AG04449 (cell line): ENCODE results near the gene SLC12A8.

ENCODE experiments used
- CTCF ChIA-PET: fragments of 350-600 bp; formaldehyde crosslinking; extraction: SDS; loops from one replicate; lab custom pipeline; 2021; ENCODE audit warnings: antibody characterized with exemption; lab: Yijun Ruan, JAX
- POLR2A ChIA-PET: fragments of 400-600, 350-600 bp; formaldehyde crosslinking; extraction: SDS; loops from one replicate; lab custom pipeline; 2020; ENCODE audit warnings: antibody characterized with exemption, inconsistent platforms; lab: Yijun Ruan, JAX
- DNase-seq: peaks from one replicate; pipeline ENCODE4 v3.0.0-alpha.2; 2010; ENCODE audit warnings: low read depth, low spot score
- H3K4me3 ChIP-seq: 2 replicates; pipeline ENCODE4 v1.5.1; 2011; ENCODE audit warnings: low read depth, mild to moderate bottlenecking, control low read depth, low read length
- TF ChIP-seq, protein P1 (sequence below): IDR thresholded peaks from one replicate; pipeline ENCODE4 v1.5.1; 2011; ENCODE audit warnings: mild to moderate bottlenecking, moderate library complexity, low read length, control low read depth, inconsistent platforms; ENCODE audit not compliant: insufficient read depth; ENCODE audit errors: missing control alignments

Gene SLC12A8

DNA sequence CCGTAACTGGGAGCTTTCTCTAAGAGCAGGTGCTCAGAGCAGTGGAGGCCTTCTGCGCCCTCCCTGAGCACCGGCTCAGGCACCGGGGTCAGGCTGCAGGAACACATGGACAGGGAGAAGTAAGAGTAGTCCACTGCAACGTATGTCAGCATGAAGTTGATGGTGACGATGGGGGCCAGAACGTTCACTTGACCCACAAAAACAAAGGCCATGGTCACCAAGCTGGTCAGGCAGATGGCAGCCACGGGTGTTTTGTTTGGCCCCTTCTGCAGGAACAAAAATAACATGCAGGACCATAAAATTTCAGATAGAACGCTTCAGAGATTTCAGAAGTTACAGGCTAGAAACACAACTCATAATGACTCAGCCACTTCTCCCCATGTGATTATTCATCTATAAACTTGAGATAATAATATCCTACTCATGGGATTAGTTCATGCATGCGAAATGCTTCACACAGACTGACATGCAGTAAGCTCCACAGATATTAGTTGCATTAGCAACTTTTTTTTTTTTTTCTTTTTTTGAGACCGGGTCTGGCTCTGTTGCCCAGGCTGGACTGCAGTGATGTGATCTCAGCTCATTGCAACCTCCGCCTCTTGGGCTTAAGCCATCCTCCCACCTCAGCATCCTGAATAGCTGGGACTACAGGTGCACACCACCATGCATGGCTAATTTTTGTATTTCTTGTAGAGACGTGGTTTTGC is 104.5 kb downstream of the SLC12A8 start:
- peak overlapping the region; percentile 16; the same call in 1 of the 2 replicates for H3K4me3 ChIP-seq
- ChIA-PET CTCF (interaction anchor here (1.0 to 1.5 kb wide), 4 partner anchors 8 to 23 kb away, joined by 3 to 5 read pairs (median 4); no protein-coding TSS in a partner anchor), POLR2A (interaction anchor here (0.6 to 1.0 kb wide), 3 partner anchors 12 to 47 kb away, joined by 3 read pairs; no protein-coding TSS in a partner anchor)
- TF ChIP-seq, protein P1, sequence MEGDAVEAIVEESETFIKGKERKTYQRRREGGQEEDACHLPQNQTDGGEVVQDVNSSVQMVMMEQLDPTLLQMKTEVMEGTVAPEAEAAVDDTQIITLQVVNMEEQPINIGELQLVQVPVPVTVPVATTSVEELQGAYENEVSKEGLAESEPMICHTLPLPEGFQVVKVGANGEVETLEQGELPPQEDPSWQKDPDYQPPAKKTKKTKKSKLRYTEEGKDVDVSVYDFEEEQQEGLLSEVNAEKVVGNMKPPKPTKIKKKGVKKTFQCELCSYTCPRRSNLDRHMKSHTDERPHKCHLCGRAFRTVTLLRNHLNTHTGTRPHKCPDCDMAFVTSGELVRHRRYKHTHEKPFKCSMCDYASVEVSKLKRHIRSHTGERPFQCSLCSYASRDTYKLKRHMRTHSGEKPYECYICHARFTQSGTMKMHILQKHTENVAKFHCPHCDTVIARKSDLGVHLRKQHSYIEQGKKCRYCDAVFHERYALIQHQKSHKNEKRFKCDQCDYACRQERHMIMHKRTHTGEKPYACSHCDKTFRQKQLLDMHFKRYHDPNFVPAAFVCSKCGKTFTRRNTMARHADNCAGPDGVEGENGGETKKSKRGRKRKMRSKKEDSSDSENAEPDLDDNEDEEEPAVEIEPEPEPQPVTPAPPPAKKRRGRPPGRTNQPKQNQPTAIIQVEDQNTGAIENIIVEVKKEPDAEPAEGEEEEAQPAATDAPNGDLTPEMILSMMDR: no peak
- DNase-seq: peak; percentile 63

DNA sequence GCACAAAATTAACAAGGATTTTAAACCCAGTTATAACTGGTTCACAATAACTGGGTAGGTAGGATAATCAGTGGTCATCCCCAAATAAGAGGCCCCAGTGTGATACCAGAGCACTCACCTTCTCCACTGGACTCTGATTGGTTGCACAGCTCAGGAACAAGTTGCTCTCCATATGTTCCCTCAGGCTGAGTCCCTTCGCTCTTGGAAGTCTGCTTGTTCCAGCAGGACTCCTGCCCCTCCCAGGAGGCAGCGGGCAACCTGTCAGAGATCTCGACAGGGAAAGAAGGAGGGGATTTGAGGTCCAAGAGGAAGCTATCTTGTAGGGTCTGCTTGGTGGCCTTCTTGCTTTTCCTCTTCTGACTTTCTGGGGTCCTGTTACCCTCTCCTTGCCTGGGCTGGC is 105.2 kb downstream of the SLC12A8 start:
- POLR2A ChIA-PET: no interaction called here
- CTCF ChIA-PET: interaction anchor here (0.7 to 1.5 kb wide), 3 partner anchors 9 to 125 kb away, joined by 3 to 5 read pairs (median 5); no protein-coding TSS in a partner anchor
- no peak overlapping the region for H3K4me3 ChIP-seq
- no peak for DNase-seq
- TF ChIP-seq, protein P1: no peak

DNA sequence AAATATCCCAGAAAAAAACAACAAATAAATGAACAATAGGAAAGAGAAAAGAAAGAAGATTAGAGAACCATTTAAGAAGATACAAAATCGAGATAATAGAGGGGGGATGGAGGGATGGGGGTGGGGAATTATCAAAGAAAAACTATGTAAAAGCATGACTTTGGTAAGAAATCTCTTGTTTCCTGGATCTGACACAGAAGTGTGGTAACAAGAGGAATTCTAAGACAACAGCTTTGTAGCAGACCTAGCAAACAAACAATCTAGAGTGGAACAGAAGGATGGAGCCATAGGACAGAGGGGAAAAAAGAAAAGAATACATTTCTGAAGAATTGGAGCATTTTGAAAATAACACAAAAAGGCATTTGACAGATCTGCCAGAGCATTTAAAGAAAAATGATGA is 107.4 kb downstream of the SLC12A8 start:
- DNase-seq: no peak
- POLR2A ChIA-PET: no interaction called here
- no peak overlapping the region for H3K4me3 ChIP-seq
- CTCF ChIA-PET: no interaction called here
- TF ChIP-seq, protein P1: no peak

DNA sequence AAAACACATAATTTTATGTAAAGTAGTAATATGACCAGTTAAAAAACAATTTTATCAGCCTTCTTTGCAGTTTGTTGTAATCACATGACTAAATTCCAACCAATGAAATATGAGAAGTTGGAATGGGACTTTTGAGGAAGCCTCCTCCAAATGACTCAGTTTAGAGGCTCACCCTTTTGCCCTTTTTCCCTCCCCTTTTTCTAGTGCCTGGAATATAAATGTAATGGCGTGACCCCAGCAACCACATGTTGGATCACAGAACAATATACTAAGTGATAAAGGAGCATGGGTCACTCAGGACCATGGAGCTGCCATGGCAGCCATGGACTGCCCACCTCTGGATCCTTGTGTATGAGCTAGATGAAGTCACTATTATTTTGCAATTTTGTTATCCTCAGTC is 107.9 kb downstream of the SLC12A8 start:
- H3K4me3 ChIP-seq: no peak overlapping the region
- CTCF ChIA-PET: no interaction called here
- TF ChIP-seq, protein P1: no peak
- no peak for DNase-seq
- POLR2A ChIA-PET: no interaction called here

DNA sequence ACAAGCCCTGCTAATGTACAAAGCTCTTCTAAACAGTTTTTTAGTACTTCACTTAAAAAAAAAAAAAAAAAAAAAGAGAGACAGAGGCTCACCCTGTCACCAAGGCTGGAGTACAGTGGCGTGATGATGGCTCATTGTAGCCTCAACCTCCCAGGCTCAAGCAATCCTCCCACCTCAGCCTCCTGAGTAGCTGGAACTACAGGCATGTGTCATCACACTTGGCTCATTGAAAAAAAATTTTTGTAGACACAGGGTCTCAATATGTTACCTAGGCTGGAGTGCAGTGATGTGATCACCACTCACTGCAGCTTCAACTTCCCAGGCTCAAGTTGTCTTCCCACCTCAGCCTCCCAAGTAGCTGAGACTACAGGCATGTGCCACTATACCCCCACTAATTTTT is 109.1 kb downstream of the SLC12A8 start:
- no peak for DNase-seq
- CTCF ChIA-PET: interaction anchor here (1.0 kb wide), 1 partner anchor 11 kb away, joined by 3 read pairs; no protein-coding TSS in a partner anchor
- H3K4me3 ChIP-seq: no peak overlapping the region
- POLR2A ChIA-PET: no interaction called here
- TF ChIP-seq, protein P1: no peak

DNA sequence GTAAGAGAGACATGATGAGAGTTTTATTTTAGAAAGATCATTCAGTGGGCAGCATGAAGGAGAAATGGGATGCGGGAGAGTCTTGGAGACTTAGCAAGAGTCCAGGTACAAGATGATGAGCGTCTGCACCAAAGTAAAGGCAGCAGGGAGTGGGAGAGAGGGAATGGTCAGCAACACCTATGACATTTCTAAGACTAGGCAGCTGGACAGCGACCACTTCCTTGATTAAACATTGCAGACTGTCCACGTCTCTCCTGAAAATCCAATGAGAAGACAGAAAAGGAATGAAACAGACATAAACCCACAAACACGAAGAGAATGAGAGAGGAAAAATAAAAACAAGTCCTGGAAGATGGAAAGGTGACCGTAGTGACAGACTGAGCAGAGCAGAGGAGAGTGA is 110.1 kb downstream of the SLC12A8 start:
- POLR2A ChIA-PET: no interaction called here
- TF ChIP-seq, protein P1: no peak
- CTCF ChIA-PET: no interaction called here
- DNase-seq: no peak
- no peak overlapping the region for H3K4me3 ChIP-seq
